Right lobe of liver (tissue), 6 donors: ENCODE results near the gene ESPNL. TPM values are rescaled to one million over a fixed set of nuclear protein-coding genes. Genes with fewer than 3 reads are reported as not detected.

Experiments used
- ATAC-seq, 4 donors: fragments of 200-7000 bp; cut with Tn5 transposase; one replicate each; pipeline ENCODE4 v1.9.1; 2020; ENCODE audit warnings: mild to moderate bottlenecking in 4 of 4, moderate library complexity in 4 of 4
- DNase-seq, 3 donors: peaks; one replicate each; pipeline ENCODE4 v3.0.0-alpha.2; 2020
- H3K27ac ChIP-seq, 3 donors: fragments of 200-600 bp; one replicate each; pipeline ENCODE4 v1.8.0; 2022
- H3K27me3 ChIP-seq, 2 donors: fragments of 200-600 bp; one replicate each; pipeline ENCODE4 v1.8.0; 2022
- H3K36me3 ChIP-seq, 4 donors: fragments of 200-600 bp; sonication (generic) in 1 of 4; one replicate each; pipeline versions ENCODE4 v1.5.1 to v1.8.0; 2017 to 2022; ENCODE audit warnings: control low read depth in 1 of 4
- H3K4me1 ChIP-seq, 4 donors: fragments of 200-600 bp; sonication (generic) in 1 of 4; one replicate each; pipeline versions ENCODE4 v1.5.1 to v1.8.0; 2017 to 2022; ENCODE audit warnings: control low read depth in 1 of 4
- H3K4me3 ChIP-seq, 3 donors: fragments of 200-600 bp; one replicate each; pipeline ENCODE4 v1.8.0; 2022
- H3K9me3 ChIP-seq, 4 donors: fragments of 200-600 bp; sonication (generic) in 1 of 4; one replicate each; pipeline versions ENCODE4 v1.5.1 to v1.8.0; 2017 to 2022; ENCODE audit warnings: control low read depth in 1 of 4
- CTCF ChIP-seq, 4 donors: fragments of 200-600 bp in 3 of 4; fragments of 450-650 bp in 1 of 4; IDR thresholded peaks; one replicate each; pipeline versions ENCODE4 v1.5.1 to v1.8.0; 2016 to 2022; ENCODE audit warnings: antibody characterized with exemption in 4 of 4, mild to moderate bottlenecking in 2 of 4
- POLR2A ChIP-seq: fragments of 450-650 bp; IDR thresholded peaks from one replicate; pipeline ENCODE4 v1.6.1; 2017; ENCODE audit warnings: antibody characterized with exemption, mild to moderate bottlenecking
- WGBS: methylation state at CpG from one replicate; pipeline ENCODE4 v1.1.6; 2018; ENCODE audit warnings: low coverage, low lambda C conversion rate; ENCODE audit not compliant: insufficient coverage; ENCODE audit errors: missing lambda C conversion rate; 5-methylcytosine and 5-hydroxymethylcytosine counted together
- intact Hi-C, 2 donors: fragments of 100-400 bp; cut with DNase I; formaldehyde crosslinking; loops; one replicate each; pipeline versions ENCODE4 v1.11.2 to v1.14.1; 2022
- total RNA-seq, 6 experiments: library from RNA; depleted of rRNA in 2 of 6; stranded (reverse); fragments of >200 nt in 2 of 6; fragmentation: NEBNext Ultra II Directional in 3 of 6; extraction: Animal tissue kit (Norgen Biotek cat#: 25700) in 3 of 6; gene quantifications; one replicate each; pipeline versions ENCODE4 v1.1.0 to v1.2.4, GENCODE V29; 2016 to 2023
- donor health status: DM: no; HTN: yes; CAD: no.
- donor health status: DM: no; HTN: no; CAD: no.
- donor health status: DM: no; HTN: no; CAD: no.
- donor health status: DM: no; HTN: yes; CAD: no.
- donor health status: DM: no; HTN: yes; CAD: no.

The ESPNL gene
- total RNA-seq, 6 experiments from 2014 or later: 0.11 to 1.1 (median 0.50) TPM

- H3K27me3 ChIP-seq: no peaks in the 10 kb centered on the region
- intact Hi-C loops: no loop called here
- ATAC-seq (no peak), DNase-seq (peak in 1 of 3 donors; percentile 38)
- H3K4me3 ChIP-seq: no peak overlapping the region
- H3K4me1 ChIP-seq: peaks cover 0 to 7% (median 3%) of the 10 kb centered on the region in 4 donors
- TF ChIP-seq CTCF (IDR thresholded peaks at IDR 0.05) (no peak), POLR2A (no peak)
- 90% methylated on average over 2 of the region's 14 CpGs for WGBS
- no peaks in the 10 kb centered on the region for H3K36me3 ChIP-seq
- H3K27ac ChIP-seq: no peak overlapping the region
- no peaks in the 10 kb centered on the region for H3K9me3 ChIP-seq
These were observed 4.1 kb downstream of the ESPNL start for GRCh38 chr2:238104226-238104690.

- peaks cover 0 to 7% (median 3%) of the 10 kb centered on the region in 4 donors for H3K4me1 ChIP-seq
- H3K36me3 ChIP-seq: no peaks in the 10 kb centered on the region
- H3K9me3 ChIP-seq: no peaks in the 10 kb centered on the region
- DNase-seq: peak in 1 of 3 donors; percentile 46
- no peak overlapping the region for H3K27ac ChIP-seq
- H3K27me3 ChIP-seq: no peaks in the 10 kb centered on the region
- TF ChIP-seq CTCF (IDR thresholded peaks at IDR 0.05) (no peak), POLR2A (no peak)
- intact Hi-C loops: no loop called here
- H3K4me3 ChIP-seq: no peak overlapping the region
- ATAC-seq: no peak
- no CpG with 5 or more reads among the region's 21 CpGs for WGBS
These were observed 4.7 kb downstream of the ESPNL start for GRCh38 chr2:238104691-238105371.

GRCh38 chr2:238105506-238106338, 5.6 kb downstream of the ESPNL start:
- TF ChIP-seq POLR2A (no peak), CTCF (IDR thresholded peaks at IDR 0.05) (no peak)
- peaks cover 0 to 7% (median 3%) of the 10 kb centered on the region in 4 donors for H3K4me1 ChIP-seq
- ATAC-seq (no peak), DNase-seq (peak in 1 of 3 donors; percentile 41)
- no peaks in the 10 kb centered on the region for H3K36me3 ChIP-seq
- no peak overlapping the region for H3K4me3 ChIP-seq
- no CpG with 5 or more reads among the region's 28 CpGs for WGBS
- no peaks in the 10 kb centered on the region for H3K27me3 ChIP-seq
- intact Hi-C loops: no loop called here
- no peak overlapping the region for H3K27ac ChIP-seq
- no peaks in the 10 kb centered on the region for H3K9me3 ChIP-seq

- intact Hi-C loops: no loop called here
- Histone ChIP-seq H3K4me3 (no peak overlapping the region), H3K27ac (no peak overlapping the region), H3K4me1 (peaks cover 0 to 7% (median 3%) of the 10 kb centered on the region in 4 donors), H3K36me3 (no peaks in the 10 kb centered on the region), H3K27me3 (no peaks in the 10 kb centered on the region), H3K9me3 (no peaks in the 10 kb centered on the region)
- DNase-seq (peak in 2 of 3 donors; percentile 41 to 55), ATAC-seq (no peak)
- TF ChIP-seq POLR2A (no peak), CTCF (IDR thresholded peaks at IDR 0.05) (no peak)
- WGBS: 100% methylated on average over 1 of the region's 13 CpGs
These were observed 6.2 kb downstream of the ESPNL start for GRCh38 chr2:238106339-238106697.
